Activated CD8-positive, alpha-beta T cell treated with anti-CD3 and anti-CD28 coated beads for 36 hours (primary cell): Measurements from ENCODE around the gene PALLD. TPM values are rescaled to one million over a fixed set of nuclear protein-coding genes. Genes with fewer than 3 reads are reported as not detected.

Experiments
- ATAC-seq: fragments of 200-7000 bp; cut with Tn5 transposase; one replicate; pipeline ENCODE4 v1.10.0; 2021; ENCODE audit warnings: mild to moderate bottlenecking, moderate library complexity
- CTCF ChIA-PET: fragments of 350-600 bp; sonication (Branson Sonifier 250); formaldehyde crosslinking; loops from one replicate; lab custom pipeline; 2021; ENCODE audit warnings: antibody characterized with exemption; lab: Charles Lee
- POLR2A ChIA-PET: fragments of 350-600 bp; sonication (Branson Sonifier 250); formaldehyde crosslinking; loops from one replicate; lab custom pipeline; 2021; ENCODE audit warnings: antibody characterized with exemption; lab: Charles Lee
- DNase-seq: peaks from one replicate; pipeline ENCODE4 v3.0.0-alpha.2; 2020
- H3K27ac Mint-ChIP-seq: one replicate; pipeline ENCODE4 v1.8.0; 2021; ENCODE audit warnings: mild to moderate bottlenecking, mixed read lengths
- H3K27me3 Mint-ChIP-seq: one replicate; pipeline ENCODE4 v1.8.0; 2021; ENCODE audit warnings: mixed read lengths
- H3K36me3 Mint-ChIP-seq: one replicate; pipeline ENCODE4 v1.8.0; 2021; ENCODE audit warnings: low read depth, mixed read lengths
- H3K4me1 Mint-ChIP-seq: one replicate; pipeline ENCODE4 v1.8.0; 2021; ENCODE audit warnings: low read depth, mixed read lengths
- H3K4me3 Mint-ChIP-seq: one replicate; pipeline ENCODE4 v1.8.0; 2021; ENCODE audit warnings: mild to moderate bottlenecking, moderate library complexity, mixed read lengths
- H3K9me3 Mint-ChIP-seq: one replicate; pipeline ENCODE4 v1.8.0; 2021; ENCODE audit warnings: mixed read lengths
- intact Hi-C: fragments of 100-400 bp; cut with micrococcal nuclease; formaldehyde crosslinking; loops from one replicate; pipeline ENCODE4 v1.10.0; 2022
- total RNA-seq, 2 experiments: library from RNA; stranded (reverse); gene quantifications; one replicate each; pipeline ENCODE4 v1.2.3, GENCODE V29; 2021
- TF ChIP-seq, protein P1 (sequence below): fragments of 200-600 bp; IDR thresholded peaks from one replicate; pipeline ENCODE4 v1.8.0; 2022; ENCODE audit warnings: antibody characterized with exemption, mild to moderate bottlenecking

Gene PALLD
- total RNA-seq, 2 experiments from 2014 or later, result 0.41 to 0.60 TPM

DNA sequence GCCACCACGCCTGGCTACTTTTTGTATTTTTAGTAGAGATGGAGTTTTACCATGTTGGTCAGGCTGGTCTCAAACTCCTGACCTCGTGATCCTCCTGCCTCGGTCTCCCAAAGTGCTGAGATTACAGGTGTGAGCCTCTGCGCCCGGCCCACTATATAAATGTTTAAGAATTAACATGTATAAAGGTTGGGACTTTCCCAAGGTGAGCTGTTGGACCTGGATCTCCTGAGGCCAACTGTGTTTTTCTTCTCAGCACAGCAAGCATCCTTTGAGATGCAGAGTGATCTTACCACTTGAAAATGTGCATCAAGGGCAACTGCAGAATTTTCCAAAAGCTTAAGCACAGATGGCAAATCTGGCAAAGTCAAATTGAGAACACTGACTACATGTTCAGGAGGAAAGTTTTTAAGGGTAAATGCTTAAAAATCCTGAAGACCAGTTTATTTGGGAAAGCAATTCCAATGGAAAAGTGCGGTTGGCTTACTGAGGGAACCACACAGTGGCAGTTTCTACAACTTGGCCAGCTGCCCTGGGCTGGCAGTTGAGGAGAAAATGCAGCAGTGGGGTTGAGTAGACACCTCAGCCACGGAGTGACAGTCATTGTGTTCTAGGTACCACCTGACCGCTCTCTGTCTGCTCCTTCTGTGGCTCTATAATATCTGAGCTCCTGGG, 344.3 kb downstream of the PALLD start:
- POLR2A ChIA-PET, result interaction anchor here (0.8 kb wide), 1 partner anchor 11 kb away, joined by 3 read pairs; no protein-coding TSS in a partner anchor
- ATAC-seq, result no peak

DNA sequence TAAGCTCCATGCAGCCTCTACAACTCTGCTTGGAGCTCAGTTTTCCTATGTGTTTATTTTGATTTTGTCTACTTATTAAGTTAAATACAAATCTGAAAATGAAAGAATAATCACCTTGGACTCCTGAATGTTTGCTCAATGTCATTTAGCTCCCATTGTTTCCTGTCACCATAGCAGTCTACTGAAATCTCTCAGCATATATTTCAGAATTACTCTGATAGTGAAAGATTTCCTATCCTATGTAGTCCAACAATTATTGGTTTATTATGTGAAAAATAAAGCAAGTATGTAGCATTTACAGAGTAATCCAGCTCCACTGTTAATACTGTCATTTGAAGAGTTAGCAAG, 344.8 kb downstream of the PALLD start:
- H3K4me3 Mint-ChIP-seq, result no peak overlapping the region
- DNase-seq, result no peak

More for the DNA sequence above, 344.3 kb downstream of the PALLD start:
- H3K27me3 Mint-ChIP-seq, result peaks cover 20% of the 10 kb centered on the region
- TF ChIP-seq, protein P1, sequence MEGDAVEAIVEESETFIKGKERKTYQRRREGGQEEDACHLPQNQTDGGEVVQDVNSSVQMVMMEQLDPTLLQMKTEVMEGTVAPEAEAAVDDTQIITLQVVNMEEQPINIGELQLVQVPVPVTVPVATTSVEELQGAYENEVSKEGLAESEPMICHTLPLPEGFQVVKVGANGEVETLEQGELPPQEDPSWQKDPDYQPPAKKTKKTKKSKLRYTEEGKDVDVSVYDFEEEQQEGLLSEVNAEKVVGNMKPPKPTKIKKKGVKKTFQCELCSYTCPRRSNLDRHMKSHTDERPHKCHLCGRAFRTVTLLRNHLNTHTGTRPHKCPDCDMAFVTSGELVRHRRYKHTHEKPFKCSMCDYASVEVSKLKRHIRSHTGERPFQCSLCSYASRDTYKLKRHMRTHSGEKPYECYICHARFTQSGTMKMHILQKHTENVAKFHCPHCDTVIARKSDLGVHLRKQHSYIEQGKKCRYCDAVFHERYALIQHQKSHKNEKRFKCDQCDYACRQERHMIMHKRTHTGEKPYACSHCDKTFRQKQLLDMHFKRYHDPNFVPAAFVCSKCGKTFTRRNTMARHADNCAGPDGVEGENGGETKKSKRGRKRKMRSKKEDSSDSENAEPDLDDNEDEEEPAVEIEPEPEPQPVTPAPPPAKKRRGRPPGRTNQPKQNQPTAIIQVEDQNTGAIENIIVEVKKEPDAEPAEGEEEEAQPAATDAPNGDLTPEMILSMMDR, result no peak
- no peaks in the 10 kb centered on the region for H3K9me3 Mint-ChIP-seq
- H3K4me3 Mint-ChIP-seq, result no peak overlapping the region
- no peak for DNase-seq
- H3K36me3 Mint-ChIP-seq, result no peaks in the 10 kb centered on the region
- H3K27ac Mint-ChIP-seq, result no peak overlapping the region
- CTCF ChIA-PET, result no interaction called here
- H3K4me1 Mint-ChIP-seq, result no peaks in the 10 kb centered on the region
- intact Hi-C loops, result no loop called here

DNA sequence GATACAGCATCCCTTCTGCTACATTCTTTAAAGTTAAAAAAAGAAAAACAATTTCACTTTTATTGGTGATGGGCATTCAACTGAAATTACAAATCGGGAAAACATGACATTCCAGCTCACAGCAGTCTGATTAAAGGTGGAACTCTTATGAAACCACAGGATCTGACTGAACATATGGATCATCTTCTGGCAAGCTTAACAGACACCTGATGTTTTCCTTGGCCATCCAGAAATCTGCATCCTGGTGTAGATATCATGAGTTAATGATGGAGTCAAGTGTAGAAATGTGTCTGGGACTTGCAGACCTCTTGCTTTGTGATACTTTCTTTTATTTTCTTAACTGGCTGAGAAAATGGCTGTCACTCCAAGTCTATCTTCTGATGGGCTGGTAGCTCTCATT, 345.3 kb downstream of the PALLD start:
- TF ChIP-seq, protein P1, result no peak
- ChIA-PET CTCF (no interaction called here), POLR2A (interaction anchor here (0.8 kb wide), 1 partner anchor 10 kb away, joined by 3 read pairs; no protein-coding TSS in a partner anchor)
- ATAC-seq (no peak), DNase-seq (no peak)
- H3K4me1 Mint-ChIP-seq, result no peaks in the 10 kb centered on the region
- no peak overlapping the region for H3K4me3 Mint-ChIP-seq
- no peaks in the 10 kb centered on the region for H3K9me3 Mint-ChIP-seq
- H3K27me3 Mint-ChIP-seq, result peaks cover 18% of the 10 kb centered on the region
- no peaks in the 10 kb centered on the region for H3K36me3 Mint-ChIP-seq
- no peak overlapping the region for H3K27ac Mint-ChIP-seq
- intact Hi-C loops, result no loop called here

More for the DNA sequence above, 344.8 kb downstream of the PALLD start:
- TF ChIP-seq, protein P1, result no peak
- Mint-ChIP-seq H3K27ac (no peak overlapping the region), H3K36me3 (no peaks in the 10 kb centered on the region), H3K27me3 (peaks cover 18% of the 10 kb centered on the region), H3K4me1 (no peaks in the 10 kb centered on the region), H3K9me3 (no peaks in the 10 kb centered on the region)
- intact Hi-C loops, result no loop called here
- CTCF ChIA-PET, result no interaction called here
- ATAC-seq, result no peak
- POLR2A ChIA-PET, result interaction anchor here (0.8 kb wide), 1 partner anchor 11 kb away, joined by 3 read pairs; no protein-coding TSS in a partner anchor

DNA sequence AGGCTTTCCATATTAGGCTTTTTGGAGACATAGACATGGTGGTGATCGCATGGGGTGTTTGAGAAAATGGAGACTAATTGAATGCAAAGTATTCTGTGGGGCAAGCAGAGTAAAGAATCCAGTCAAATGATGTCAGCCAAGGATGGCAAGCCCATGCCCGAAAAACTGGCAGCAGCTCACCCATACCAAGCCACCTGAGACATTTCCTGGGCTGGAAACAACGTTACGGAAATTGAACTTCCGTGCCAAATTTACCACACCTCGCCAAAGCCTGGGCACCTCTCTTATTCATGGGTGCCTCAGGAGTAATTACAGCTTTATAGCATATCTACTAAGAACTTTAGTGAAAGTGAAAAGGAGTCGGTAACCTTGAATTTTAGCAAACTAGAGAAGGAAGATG, 346.8 kb downstream of the PALLD start:
- intact Hi-C loops, result no loop called here
- ChIA-PET POLR2A (interaction anchor here (1.0 kb wide), 1 partner anchor 9 kb away, joined by 3 read pairs; no protein-coding TSS in a partner anchor), CTCF (no interaction called here)
- Mint-ChIP-seq H3K9me3 (no peaks in the 10 kb centered on the region), H3K4me1 (no peaks in the 10 kb centered on the region), H3K4me3 (no peak overlapping the region), H3K27ac (no peak overlapping the region), H3K36me3 (no peaks in the 10 kb centered on the region), H3K27me3 (peaks cover 6% of the 10 kb centered on the region)
- ATAC-seq (no peak), DNase-seq (no peak)
- TF ChIP-seq, protein P1, result no peak

DNA sequence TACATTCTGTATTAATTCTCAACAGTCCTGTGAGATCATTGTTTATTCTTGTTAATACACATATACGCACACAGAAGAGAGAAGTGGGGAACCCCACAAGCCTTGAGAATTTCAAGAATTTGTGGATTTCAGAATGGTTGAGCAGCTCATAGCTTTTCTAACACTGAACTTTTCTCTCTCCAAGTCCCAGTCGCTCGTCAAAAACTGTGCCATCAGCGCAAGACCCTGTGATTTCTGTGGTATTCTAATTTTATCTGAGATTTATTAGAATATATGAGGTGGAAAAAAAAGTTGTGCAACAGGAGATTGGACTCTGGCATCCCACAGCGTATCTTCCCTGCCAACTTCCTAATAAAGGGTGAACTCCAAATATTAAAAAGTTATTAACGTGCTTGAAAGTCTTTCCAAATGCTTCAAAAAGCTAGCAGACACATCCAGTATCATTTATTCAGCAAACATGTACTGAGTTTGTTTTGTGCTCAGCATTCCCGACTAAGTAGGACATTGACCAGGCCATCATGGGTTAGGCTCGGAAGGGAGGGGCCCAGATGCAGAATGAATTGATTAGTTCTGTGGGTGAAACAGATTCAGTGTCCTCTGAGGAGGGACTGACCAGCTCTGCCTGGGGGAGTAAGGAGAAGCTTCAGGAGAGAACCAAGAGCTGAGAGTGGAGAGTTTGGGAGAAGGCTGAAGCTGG, 347.6 kb downstream of the PALLD start:
- no peak for DNase-seq
- peaks cover 5% of the 10 kb centered on the region for H3K4me1 Mint-ChIP-seq
- CTCF ChIA-PET, result no interaction called here

More for the DNA sequence above, 347.6 kb downstream of the PALLD start:
- POLR2A ChIA-PET, result no interaction called here
- intact Hi-C loops, result no loop called here
- no peaks in the 10 kb centered on the region for H3K36me3 Mint-ChIP-seq
- TF ChIP-seq, protein P1, result no peak
- H3K4me3 Mint-ChIP-seq, result no peak overlapping the region
- H3K27ac Mint-ChIP-seq, result no peak overlapping the region
- H3K9me3 Mint-ChIP-seq, result no peaks in the 10 kb centered on the region
- H3K27me3 Mint-ChIP-seq, result peaks cover 11% of the 10 kb centered on the region
- ATAC-seq, result no peak
